Measurements from ENCODE around the gene ATF6B. TPM values are rescaled to one million over a fixed set of nuclear protein-coding genes. Genes with fewer than 3 reads are reported as not detected.

The ATF6B gene
- 25.5 to 33.4 TPM (median 33.2 TPM) in 5 replicates for total RNA-seq (2022; extraction: Qiagen RNA extraction; ENCODE audit: low read depth)

GRCh38 chr6:32127717-32128592 is at the start of gene ATF6B:
TSS of gene ATF6B (minus strand) at chr6:32128246. CDS start at chr6:32128207, 39 bp downstream.

DNA sequence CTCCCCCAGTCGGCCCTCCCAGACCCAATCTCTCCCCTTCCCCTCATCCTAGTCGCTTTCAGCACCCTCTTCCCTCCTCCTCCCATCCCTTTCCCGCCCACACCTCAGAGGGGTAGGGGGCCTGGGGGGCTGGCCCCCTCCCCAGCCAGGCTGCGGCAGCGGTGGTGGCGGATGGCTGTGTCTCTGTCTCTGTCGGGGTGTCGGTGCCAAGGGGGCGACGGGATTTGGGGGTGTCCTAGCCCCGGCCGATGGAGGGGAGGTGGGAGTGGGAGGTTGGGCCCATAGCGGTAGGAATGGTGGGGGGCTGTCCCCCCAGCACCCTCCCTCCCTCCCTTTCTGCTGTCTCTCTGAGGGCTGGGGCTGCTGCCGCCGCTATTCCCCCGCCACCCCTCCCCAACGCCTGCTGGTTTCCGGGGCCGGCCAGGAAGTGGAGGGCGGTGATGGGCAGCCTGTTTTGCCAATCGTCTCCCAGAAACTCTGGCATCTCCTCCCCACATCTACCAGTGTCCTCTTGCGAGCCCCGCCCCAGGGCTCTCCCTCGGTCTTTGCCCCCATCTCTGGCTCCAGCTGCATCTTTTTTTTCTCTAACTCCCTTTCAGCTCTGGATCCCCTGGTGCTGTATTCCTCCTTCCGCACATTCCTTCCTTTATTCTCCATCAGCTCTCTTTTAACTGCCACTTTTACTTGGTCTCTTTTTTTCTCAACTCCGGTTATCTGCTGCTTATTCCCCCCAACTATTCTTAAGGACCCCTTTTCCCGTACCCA is 47.8 kb upstream of the ATF6B start, which contains the start of gene AGPAT1:
Gene AGPAT1 (minus strand): TSS at position 374 of the 765 bp plus-strand sequence. CDS start 4,588 bp downstream, outside the sequence.

DNA sequence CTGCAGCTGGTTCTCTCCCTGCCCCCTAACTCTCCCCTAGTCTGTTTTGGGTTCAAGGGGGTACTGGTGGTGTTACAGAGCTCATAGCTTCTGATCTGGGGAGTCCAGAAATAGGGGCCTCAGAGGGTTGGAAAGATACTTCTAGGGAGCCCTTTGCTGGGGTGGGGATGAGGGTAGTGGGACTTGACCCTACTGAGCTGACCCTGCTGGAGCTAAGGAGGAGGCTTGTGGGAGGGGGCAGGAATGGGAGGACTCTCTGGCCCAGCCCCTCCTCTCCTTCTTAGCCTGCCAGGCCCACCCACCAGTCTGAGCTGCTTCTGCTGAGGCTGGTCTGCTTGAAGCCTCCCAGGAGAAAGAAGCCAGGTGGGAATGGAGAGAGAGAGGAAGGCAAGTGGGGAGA is 36.2 kb upstream of the ATF6B start, which contains the start of gene EGFL8:
Gene EGFL8 (plus strand): TSS at position 301 of the 400 bp plus-strand sequence. CDS start 1,571 bp downstream, outside the sequence.

GRCh38 chr6:32153564-32154513 is 25.8 kb upstream of the ATF6B start, which contains the start of gene PPT2:
TSS of gene PPT2 (plus strand) at chr6:32154141. CDS start at chr6:32154595, 454 bp downstream.

DNA sequence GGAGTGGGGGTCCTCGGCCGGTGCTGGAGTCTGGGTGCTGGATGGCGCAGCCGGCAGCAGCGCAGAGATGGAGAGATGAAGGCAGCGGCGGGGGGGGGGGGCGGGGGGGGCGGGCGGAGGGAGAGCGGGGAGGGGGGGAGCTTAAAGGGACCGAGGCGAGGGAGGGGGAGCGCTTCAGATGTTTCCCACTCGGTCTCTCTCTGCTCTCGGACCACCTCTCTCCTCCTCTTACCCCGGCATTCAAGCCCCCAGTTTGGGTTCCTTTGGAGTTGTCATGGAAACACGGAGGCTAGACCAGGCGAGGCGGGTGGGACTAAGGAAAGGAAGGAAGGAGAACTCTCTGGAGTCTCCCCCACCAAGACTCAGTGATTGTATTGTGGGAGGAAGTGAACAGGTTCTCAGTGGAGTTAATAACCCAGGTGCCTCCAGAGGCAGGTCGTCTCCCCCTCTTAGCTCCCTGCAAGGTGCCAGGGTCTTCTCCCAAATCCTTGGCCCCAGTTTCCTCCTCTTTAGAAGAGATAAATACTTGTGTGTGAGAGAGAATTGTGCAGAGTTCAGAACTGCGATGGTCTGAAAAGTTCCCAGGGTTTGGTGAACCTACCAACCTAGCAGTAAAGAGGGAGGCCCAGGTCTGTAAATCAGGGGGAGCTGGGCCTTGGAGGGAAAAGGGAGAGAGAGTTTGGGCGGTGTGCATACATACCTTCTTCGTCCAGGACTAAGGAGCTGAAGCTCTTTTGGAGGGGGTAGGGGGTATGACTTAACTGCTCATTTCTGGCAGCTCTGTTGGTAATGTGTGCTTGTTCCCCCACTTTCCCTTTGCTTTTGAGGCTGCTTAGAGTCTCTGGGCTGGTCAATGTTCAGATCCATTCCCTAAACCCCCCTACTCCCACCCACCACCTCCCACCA is 24.1 kb upstream of the ATF6B start, which contains the start of gene PRRT1:
Gene PRRT1 (minus strand): TSS at position 77 of the 906 bp plus-strand sequence. CDS start 112 bp downstream, outside the sequence.

GRCh38 chr6:32109114-32109764 is 18.8 kb downstream of the ATF6B start, which contains the start of gene TNXB:
TSS of gene TNXB (minus strand) at chr6:32109338. CDS start at chr6:32098198, 11,140 bp downstream.

Other genes starting within 250 kb of the ATF6B start
- gene SLC44A4, start 249.2 kb downstream of the ATF6B start, total RNA-seq (2022; extraction: Qiagen RNA extraction; ENCODE audit: low read depth) = 0.05 to 0.21 TPM in 2 of 5 replicates, not detected in the others
- 23.1 to 27.6 TPM (median 27.1 TPM) in 5 replicates for gene EHMT2, start 230.5 kb downstream of the ATF6B start, total RNA-seq (2022; extraction: Qiagen RNA extraction; ENCODE audit: low read depth)
- gene ZBTB12, start 226.2 kb downstream of the ATF6B start, total RNA-seq (2022; extraction: Qiagen RNA extraction; ENCODE audit: low read depth) = 3.1 to 4.0 TPM (median 3.5 TPM) in 5 replicates
- 0.07 to 0.43 TPM (median 0.23 TPM) in 5 replicates for gene C2, start 200.5 kb downstream of the ATF6B start, total RNA-seq (2022; extraction: Qiagen RNA extraction; ENCODE audit: low read depth)
- 1.6 to 3.3 TPM (median 2.4 TPM) in 5 replicates for gene CFB, start 182.2 kb downstream of the ATF6B start, total RNA-seq (2022; extraction: Qiagen RNA extraction; ENCODE audit: low read depth)
- gene NELFE, start 169.3 kb downstream of the ATF6B start, total RNA-seq (2022; extraction: Qiagen RNA extraction; ENCODE audit: low read depth) = 73.9 to 80.8 TPM (median 79.3 TPM) in 5 replicates
- 16.7 to 25.7 TPM (median 25.0 TPM) in 5 replicates for gene SKIC2, start 169.1 kb downstream of the ATF6B start, total RNA-seq (2022; extraction: Qiagen RNA extraction; ENCODE audit: low read depth)
- 10.4 to 12.0 TPM (median 11.0 TPM) in 5 replicates for gene DXO, start 156.1 kb downstream of the ATF6B start, total RNA-seq (2022; extraction: Qiagen RNA extraction; ENCODE audit: low read depth)
- 0.87 to 1.7 TPM (median 0.93 TPM) in 5 replicates for gene C4A, start 146.2 kb downstream of the ATF6B start, total RNA-seq (2022; extraction: Qiagen RNA extraction; ENCODE audit: low read depth)
- gene C4B, start 113.5 kb downstream of the ATF6B start, total RNA-seq (2022; extraction: Qiagen RNA extraction; ENCODE audit: low read depth) = 0.53 to 1.4 TPM (median 1.1 TPM) in 5 replicates
- gene CYP21A2, start 89.8 kb downstream of the ATF6B start, total RNA-seq (2022; extraction: Qiagen RNA extraction; ENCODE audit: low read depth) = 0.08 TPM in 1 of 5 replicates, not detected in the others
- gene TNXB, start 18.9 kb downstream of the ATF6B start, total RNA-seq (2022; extraction: Qiagen RNA extraction; ENCODE audit: low read depth) = 0.42 to 1.3 TPM (median 0.65 TPM) in 5 replicates
- 6.4 to 7.8 TPM (median 7.4 TPM) in 5 replicates for gene FKBPL, start 2.0 kb upstream of the ATF6B start, total RNA-seq (2022; extraction: Qiagen RNA extraction; ENCODE audit: low read depth)
- 0.41 to 0.74 TPM (median 0.62 TPM) in 5 replicates for gene PRRT1, start 23.7 kb upstream of the ATF6B start, total RNA-seq (2022; extraction: Qiagen RNA extraction; ENCODE audit: low read depth)
- 7.8 to 10.0 TPM (median 9.0 TPM) in 5 replicates for gene PPT2, start 25.9 kb upstream of the ATF6B start, total RNA-seq (2022; extraction: Qiagen RNA extraction; ENCODE audit: low read depth)
- gene EGFL8, start 36.3 kb upstream of the ATF6B start, total RNA-seq (2022; extraction: Qiagen RNA extraction; ENCODE audit: low read depth) = 0.94 to 1.8 TPM (median 1.5 TPM) in 5 replicates
- 29.2 to 39.1 TPM (median 37.9 TPM) in 5 replicates for gene AGPAT1, start 47.8 kb upstream of the ATF6B start, total RNA-seq (2022; extraction: Qiagen RNA extraction; ENCODE audit: low read depth)
- 32.6 to 46.6 TPM (median 46.1 TPM) in 5 replicates for gene RNF5, start 50.2 kb upstream of the ATF6B start, total RNA-seq (2022; extraction: Qiagen RNA extraction; ENCODE audit: low read depth)
- 1.3 to 2.3 TPM (median 2.0 TPM) in 5 replicates for gene AGER, start 56.0 kb upstream of the ATF6B start, total RNA-seq (2022; extraction: Qiagen RNA extraction; ENCODE audit: low read depth)
- 10.9 to 18.1 TPM (median 17.2 TPM) in 5 replicates for gene PBX2, start 62.0 kb upstream of the ATF6B start, total RNA-seq (2022; extraction: Qiagen RNA extraction; ENCODE audit: low read depth)
- gene GPSM3, start 64.4 kb upstream of the ATF6B start, total RNA-seq (2022; extraction: Qiagen RNA extraction; ENCODE audit: low read depth) = 0.22 to 0.49 TPM (median 0.43 TPM) in 5 replicates
- 0.38 to 0.79 TPM (median 0.71 TPM) in 5 replicates for gene NOTCH4, start 95.8 kb upstream of the ATF6B start, total RNA-seq (2022; extraction: Qiagen RNA extraction; ENCODE audit: low read depth)
- not detected in 5 replicates for gene TSBP1, start 243.7 kb upstream of the ATF6B start, total RNA-seq (2022; extraction: Qiagen RNA extraction; ENCODE audit: low read depth)

All from A549 treated with GW870086 at 1 μM for 4 hours (cell line).